PC-3 (cell line): Measurements from ENCODE around the gene ST8SIA4. TPM values are rescaled to one million over a fixed set of nuclear protein-coding genes. Genes with fewer than 3 reads are reported as not detected.

ENCODE experiments used
- ATAC-seq: fragments of 200-7000 bp; cut with Tn5 transposase; 2 replicates; pipeline ENCODE4 v1.9.1; 2020; ENCODE audit warnings: mild to moderate bottlenecking, moderate library complexity
- BruUV-seq: library from RNA; stranded (reverse); fragments of 400-500 nt; replicated peaks from 2 replicates; lab custom pipeline; 2021; lab: Mats Ljungman, UMichigan
- CTCF ChIA-PET: fragments of 300-600 bp; sonication (Branson Sonifier 250); formaldehyde crosslinking; loops from one replicate; lab custom pipeline; 2022; ENCODE audit warnings: antibody characterized with exemption; lab: Charles Lee
- POLR2A ChIA-PET: fragments of 300-600 bp; sonication (Branson Sonifier 250); formaldehyde crosslinking; loops from one replicate; lab custom pipeline; 2022; ENCODE audit warnings: antibody characterized with exemption; ENCODE audit not compliant: unreplicated experiment; lab: Charles Lee
- DNase-seq: peaks from one replicate; pipeline ENCODE4 v3.0.0-alpha.2; 2015
- H2AFZ ChIP-seq: fragments of 300-600 bp; sonication (generic); 2 replicates; pipeline ENCODE4 v1.6.0; 2016; ENCODE audit warnings: antibody characterized with exemption, low read length
- H3F3A ChIP-seq: fragments of 300-600 bp; sonication (generic); one replicate; pipeline ENCODE4 v1.6.0; 2017; ENCODE audit warnings: antibody characterized with exemption, low read length, control low read depth, mild to moderate bottlenecking; ENCODE audit not compliant: unreplicated experiment
- H3K27ac ChIP-seq: fragments of 300-600 bp; sonication (generic); 2 replicates; pipeline ENCODE4 v1.5.1; 2016; ENCODE audit warnings: mild to moderate bottlenecking, low read length
- H3K27me3 ChIP-seq: fragments of 300-600 bp; sonication (generic); 2 replicates; pipeline ENCODE4 v1.6.1; 2016; ENCODE audit warnings: low read length, mixed read lengths
- H3K36me3 ChIP-seq: fragments of 300-600 bp; sonication (generic); 2 replicates; pipeline ENCODE4 v1.6.1; 2016; ENCODE audit warnings: low read depth, mixed run types, low read length, mixed read lengths
- H3K4me1 ChIP-seq: fragments of 300-600 bp; sonication (generic); 2 replicates; pipeline ENCODE4 v1.5.1; 2016; ENCODE audit warnings: low read length; ENCODE audit not compliant: insufficient read depth
- H3K4me2 ChIP-seq: fragments of 300-600 bp; sonication (generic); 2 replicates; pipeline ENCODE4 v1.6.0; 2016; ENCODE audit warnings: low read length
- H3K4me3 ChIP-seq: fragments of 300-600 bp; sonication (generic); 2 replicates; pipeline ENCODE4 v1.5.1; 2016; ENCODE audit warnings: mild to moderate bottlenecking, low read length, mixed read lengths
- H3K79me2 ChIP-seq: fragments of 300-600 bp; sonication (generic); 2 replicates; pipeline ENCODE4 v1.6.1; 2017; ENCODE audit warnings: low read length, mixed read lengths
- H3K9ac ChIP-seq: fragments of 300-600 bp; sonication (generic); 2 replicates; pipeline ENCODE4 v1.6.0; 2016; ENCODE audit warnings: mild to moderate bottlenecking, low read length
- H3K9me2 ChIP-seq: fragments of 300-600 bp; sonication (generic); replicated peaks from 2 replicates; pipeline ENCODE4 v1.6.1; 2016; ENCODE audit warnings: mixed run types, low read length, mixed read lengths
- H3K9me3 ChIP-seq: fragments of 300-600 bp; sonication (generic); 2 replicates; pipeline ENCODE4 v1.6.1; 2016; ENCODE audit warnings: low read length, mixed read lengths
- H4K20me1 ChIP-seq: fragments of 300-600 bp; sonication (generic); 2 replicates; pipeline ENCODE4 v1.6.1; 2016; ENCODE audit warnings: low read length, mixed read lengths
- EZH2 ChIP-seq: fragments of 300-600 bp; sonication (generic); IDR thresholded peaks from one replicate; pipeline ENCODE4 v1.6.1; 2017; ENCODE audit warnings: antibody characterized with exemption, mild to moderate bottlenecking, low read length; ENCODE audit not compliant: unreplicated experiment
- EZH2phosphoT487 ChIP-seq: fragments of 300-600 bp; sonication (generic); IDR thresholded peaks from 2 replicates; pipeline ENCODE4 v1.6.1; 2018; ENCODE audit warnings: mild to moderate bottlenecking, antibody characterized with exemption, low read length, borderline replicate concordance
- intact Hi-C: fragments of 100-400 bp; cut with micrococcal nuclease; formaldehyde crosslinking; loops from 2 replicates; pipeline ENCODE4 v1.9.0; 2023
- microRNA-seq: library from miRNA; unstranded; fragments of <30 nt; microRNA quantifications from one replicate; pipeline ENCODE4 v1.1.0, GENCODE V29; 2020; ENCODE audit not compliant: unreplicated experiment
- total RNA-seq: library from RNA; depleted of rRNA; stranded (reverse); fragments of >200 nt; gene quantifications from 2 replicates; pipeline ENCODE4 v1.2.3, GENCODE V29; 2014
- TF ChIP-seq, protein P1 (sequence below): fragments of 300-600 bp; sonication (generic); conservative IDR thresholded peaks from 2 replicates; pipeline ENCODE4 v1.5.1; 2017; ENCODE audit warnings: antibody characterized with exemption, low read depth, mild to moderate bottlenecking, low read length

ST8SIA4 gene
- total RNA-seq, 1 experiment from 2014 or later, result 0.91 TPM

DNA sequence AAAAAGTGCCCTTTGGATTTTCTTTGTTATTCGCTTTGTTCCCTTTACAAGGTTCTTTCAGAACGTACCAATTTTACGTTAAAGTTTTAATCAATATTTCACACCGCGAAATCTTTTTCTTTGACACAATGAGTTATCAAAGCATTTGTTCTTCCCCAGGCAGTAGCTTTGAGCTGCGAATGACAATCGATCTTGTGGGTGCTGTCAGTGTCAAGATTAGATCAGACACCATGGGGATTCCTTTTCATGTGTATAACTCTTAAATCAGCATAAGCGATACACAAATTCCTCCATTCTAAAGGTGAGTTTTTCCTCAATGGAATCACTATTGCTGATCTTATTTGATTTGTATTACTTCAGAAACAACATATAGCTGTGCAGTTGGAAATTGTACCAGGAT is 145.5 kb downstream of the ST8SIA4 start:
- H3K9me3 ChIP-seq, result no peaks in the 10 kb centered on the region
- H3K27ac ChIP-seq, result no peak overlapping the region
- ATAC-seq (no peak), DNase-seq (no peak)
- no peaks in the 10 kb centered on the region for H3K36me3 ChIP-seq
- BruUV-seq, result no TSS peak
- H3K79me2 ChIP-seq, result no peaks in the 10 kb centered on the region
- ChIA-PET POLR2A (no interaction called here), CTCF (no interaction called here)
- TF ChIP-seq, protein P1, sequence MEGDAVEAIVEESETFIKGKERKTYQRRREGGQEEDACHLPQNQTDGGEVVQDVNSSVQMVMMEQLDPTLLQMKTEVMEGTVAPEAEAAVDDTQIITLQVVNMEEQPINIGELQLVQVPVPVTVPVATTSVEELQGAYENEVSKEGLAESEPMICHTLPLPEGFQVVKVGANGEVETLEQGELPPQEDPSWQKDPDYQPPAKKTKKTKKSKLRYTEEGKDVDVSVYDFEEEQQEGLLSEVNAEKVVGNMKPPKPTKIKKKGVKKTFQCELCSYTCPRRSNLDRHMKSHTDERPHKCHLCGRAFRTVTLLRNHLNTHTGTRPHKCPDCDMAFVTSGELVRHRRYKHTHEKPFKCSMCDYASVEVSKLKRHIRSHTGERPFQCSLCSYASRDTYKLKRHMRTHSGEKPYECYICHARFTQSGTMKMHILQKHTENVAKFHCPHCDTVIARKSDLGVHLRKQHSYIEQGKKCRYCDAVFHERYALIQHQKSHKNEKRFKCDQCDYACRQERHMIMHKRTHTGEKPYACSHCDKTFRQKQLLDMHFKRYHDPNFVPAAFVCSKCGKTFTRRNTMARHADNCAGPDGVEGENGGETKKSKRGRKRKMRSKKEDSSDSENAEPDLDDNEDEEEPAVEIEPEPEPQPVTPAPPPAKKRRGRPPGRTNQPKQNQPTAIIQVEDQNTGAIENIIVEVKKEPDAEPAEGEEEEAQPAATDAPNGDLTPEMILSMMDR, result no peak
- TF ChIP-seq EZH2phosphoT487, result no peak
- TF ChIP-seq EZH2, result no peak
- no peak overlapping the region for H3K4me3 ChIP-seq
- no peak overlapping the region for H3K4me2 ChIP-seq
- no peaks in the 10 kb centered on the region for H3K27me3 ChIP-seq
- no peak overlapping the region for H2AFZ ChIP-seq
- H3K4me1 ChIP-seq, result peaks cover 14% of the 10 kb centered on the region
- H4K20me1 ChIP-seq, result no peaks in the 10 kb centered on the region
- H3K9me2 ChIP-seq, result no peaks in the 10 kb centered on the region
- intact Hi-C loops, result no loop called here
- no peak overlapping the region for H3K9ac ChIP-seq
- no peaks in the 10 kb centered on the region for H3F3A ChIP-seq

Small RNA genes lying within 50 kb of the gene (microRNA-seq; reads per million reads assigned to microRNA genes)
- gene MIR548P, result not detected
